Retinal pigment epithelial cell (primary cell): Measurements from ENCODE around the gene PRPF6.
A peak's percentile ranks its signal among the peaks of the same experiment; 100 is the strongest.

Experiments
- DNase-seq: peaks from one replicate; pipeline ENCODE4 v3.0.0-alpha.2; 2010; ENCODE audit warnings: low read depth
- H3K4me3 ChIP-seq: 2 replicates; pipeline ENCODE4 v1.5.1; 2011; ENCODE audit warnings: mild to moderate bottlenecking, low read length, control low read depth, moderate library complexity
- TF ChIP-seq, protein P1 (sequence below): conservative IDR thresholded peaks from 2 replicates; pipeline ENCODE4 v1.5.1; 2011; ENCODE audit warnings: low read depth, low read length, control low read depth, inconsistent platforms

The PRPF6 gene

GRCh38 chr20:63963784-63964301 lies 17.1 kb upstream of the PRPF6 start:
- DNase-seq = no peak
- TF ChIP-seq, protein P1, sequence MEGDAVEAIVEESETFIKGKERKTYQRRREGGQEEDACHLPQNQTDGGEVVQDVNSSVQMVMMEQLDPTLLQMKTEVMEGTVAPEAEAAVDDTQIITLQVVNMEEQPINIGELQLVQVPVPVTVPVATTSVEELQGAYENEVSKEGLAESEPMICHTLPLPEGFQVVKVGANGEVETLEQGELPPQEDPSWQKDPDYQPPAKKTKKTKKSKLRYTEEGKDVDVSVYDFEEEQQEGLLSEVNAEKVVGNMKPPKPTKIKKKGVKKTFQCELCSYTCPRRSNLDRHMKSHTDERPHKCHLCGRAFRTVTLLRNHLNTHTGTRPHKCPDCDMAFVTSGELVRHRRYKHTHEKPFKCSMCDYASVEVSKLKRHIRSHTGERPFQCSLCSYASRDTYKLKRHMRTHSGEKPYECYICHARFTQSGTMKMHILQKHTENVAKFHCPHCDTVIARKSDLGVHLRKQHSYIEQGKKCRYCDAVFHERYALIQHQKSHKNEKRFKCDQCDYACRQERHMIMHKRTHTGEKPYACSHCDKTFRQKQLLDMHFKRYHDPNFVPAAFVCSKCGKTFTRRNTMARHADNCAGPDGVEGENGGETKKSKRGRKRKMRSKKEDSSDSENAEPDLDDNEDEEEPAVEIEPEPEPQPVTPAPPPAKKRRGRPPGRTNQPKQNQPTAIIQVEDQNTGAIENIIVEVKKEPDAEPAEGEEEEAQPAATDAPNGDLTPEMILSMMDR = no peak
- no peak overlapping the region for H3K4me3 ChIP-seq

GRCh38 chr20:63964412-63964811 lies 16.5 kb upstream of the PRPF6 start:
- TF ChIP-seq, protein P1 = no peak
- no peak overlapping the region for H3K4me3 ChIP-seq
- DNase-seq = no peak

DNA sequence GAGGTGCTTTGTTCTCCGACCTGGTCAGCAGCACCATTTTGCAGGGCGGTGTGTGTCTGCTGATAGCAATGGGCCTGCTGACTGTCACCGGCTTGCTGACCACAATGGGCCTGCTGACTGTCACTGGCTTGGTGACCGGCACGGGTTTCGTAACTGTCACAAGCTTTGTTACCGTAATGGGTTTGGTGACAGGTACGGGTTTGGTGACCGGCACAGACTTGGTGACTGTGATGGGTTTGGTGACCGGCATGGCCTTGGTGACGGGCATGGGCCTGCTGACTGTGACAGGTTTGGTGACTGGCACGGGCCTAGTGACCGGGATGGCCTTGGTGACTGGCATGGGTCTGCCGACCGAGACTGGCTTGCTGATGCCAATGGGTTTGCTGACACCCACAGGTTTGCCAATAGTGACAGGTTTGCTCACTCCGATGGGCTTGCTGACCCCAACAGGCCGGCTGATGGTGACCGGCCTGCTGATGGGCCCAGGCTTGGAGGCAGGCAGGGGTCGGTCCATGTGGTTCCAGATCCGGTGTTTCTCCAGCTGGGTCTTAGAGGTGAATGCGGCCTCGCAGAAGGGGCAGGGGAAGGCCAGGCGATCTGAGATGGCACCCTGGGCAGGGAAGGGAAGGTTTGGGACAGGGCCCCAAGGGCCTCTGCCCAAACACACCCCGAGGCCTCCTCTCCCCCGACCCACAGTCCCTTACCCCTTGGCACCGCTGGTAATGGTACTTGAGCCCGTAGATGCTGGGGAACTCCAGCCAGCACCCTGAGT lies 14.6 kb upstream of the PRPF6 start:
- DNase-seq = no peak
- no peak overlapping the region for H3K4me3 ChIP-seq
- TF ChIP-seq, protein P1 = no peak

GRCh38 chr20:63966944-63967322 lies 14.0 kb upstream of the PRPF6 start:
- DNase-seq = no peak
- TF ChIP-seq, protein P1 = no peak
- H3K4me3 ChIP-seq = no peak overlapping the region

GRCh38 chr20:63967330-63968135 lies 13.4 kb upstream of the PRPF6 start:
- no peak for DNase-seq
- H3K4me3 ChIP-seq = no peak overlapping the region
- TF ChIP-seq, protein P1 = no peak

- TF ChIP-seq, protein P1 = no peak
- H3K4me3 ChIP-seq = peak overlapping the region; percentile 54
- no peak for DNase-seq
Observed at GRCh38 chr20:63968136-63968927, 12.6 kb upstream of the PRPF6 start.
